IPS-20b (cell line): ENCODE data around the gene VMP1.
A peak's percentile ranks its signal among the peaks of the same experiment; 100 is the strongest.
"Not testable (repeated sequence)": the region's sequence is repeated elsewhere in the genome, so short reads cannot be mapped to it uniquely, and the experiment has no call there.

Experiments used
- H3K27ac ChIP-seq: one replicate; pipeline ENCODE4 v1.5.1; 2013; ENCODE audit warnings: low read length
- H3K27me3 ChIP-seq: 2 replicates; pipeline ENCODE4 v1.6.1; 2013; ENCODE audit warnings: mild to moderate bottlenecking, low read length, inconsistent platforms; ENCODE audit not compliant: insufficient read depth
- H3K36me3 ChIP-seq: 2 replicates; pipeline ENCODE4 v1.6.1; 2013; ENCODE audit warnings: low read depth, mild to moderate bottlenecking, inconsistent platforms, low read length, moderate library complexity; ENCODE audit not compliant: insufficient read depth
- H3K4me1 ChIP-seq: 2 replicates; pipeline ENCODE4 v1.6.1; 2013; ENCODE audit warnings: mild to moderate bottlenecking, control low read depth, inconsistent platforms, low read length, moderate library complexity; ENCODE audit not compliant: insufficient read depth
- H3K4me3 ChIP-seq: 2 replicates; pipeline ENCODE4 v1.5.1; 2013; ENCODE audit warnings: mild to moderate bottlenecking, low read length, inconsistent platforms
- H3K9ac ChIP-seq: 2 replicates; pipeline ENCODE4 v1.6.1; 2013; ENCODE audit warnings: low read depth, mild to moderate bottlenecking, inconsistent platforms, low read length, moderate library complexity
- H3K9me3 ChIP-seq: 2 replicates; pipeline ENCODE4 v1.6.1; 2013; ENCODE audit warnings: mild to moderate bottlenecking, low read depth, low read length, inconsistent platforms; ENCODE audit not compliant: insufficient read depth

The VMP1 gene

GRCh38 chr17:59825533-59826322, 118.3 kb downstream of the VMP1 start:
- Histone ChIP-seq H3K36me3 (no peaks in the 10 kb centered on the region), H3K4me1 (peaks cover 23% of the 10 kb centered on the region), H3K9ac (no peak overlapping the region), H3K9me3 (no peaks in the 10 kb centered on the region), H3K27ac (peak overlapping the region; percentile 19), H3K4me3 (no peak overlapping the region), H3K27me3 (no peaks in the 10 kb centered on the region)

GRCh38 chr17:59826706-59827453, 119.4 kb downstream of the VMP1 start:
- Histone ChIP-seq H3K4me3 (no peak overlapping the region), H3K9ac (no peak overlapping the region), H3K27ac (peak overlapping the region; percentile 29), H3K36me3 (no peaks in the 10 kb centered on the region), H3K9me3 (no peaks in the 10 kb centered on the region), H3K27me3 (no peaks in the 10 kb centered on the region), H3K4me1 (peaks cover 23% of the 10 kb centered on the region)

GRCh38 chr17:59827721-59828477, 120.4 kb downstream of the VMP1 start:
- no peak overlapping the region for H3K4me3 ChIP-seq
- H3K27me3 ChIP-seq, result no peaks in the 10 kb centered on the region
- peaks cover 25% of the 10 kb centered on the region for H3K4me1 ChIP-seq
- no peaks in the 10 kb centered on the region for H3K36me3 ChIP-seq
- peak overlapping the region; percentile 23; the same call in 1 of the 2 replicates for H3K9ac ChIP-seq
- H3K27ac ChIP-seq, result no peak overlapping the region
- no peaks in the 10 kb centered on the region for H3K9me3 ChIP-seq

- Histone ChIP-seq H3K4me1 (peaks cover 27% of the 10 kb centered on the region), H3K9ac (peak overlapping the region; percentile 23; the same call in 1 of the 2 replicates), H3K9me3 (no peaks in the 10 kb centered on the region), H3K27ac (no peak overlapping the region), H3K27me3 (no peaks in the 10 kb centered on the region), H3K4me3 (no peak overlapping the region), H3K36me3 (no peaks in the 10 kb centered on the region)
These were observed 121.0 kb downstream of the VMP1 start for GRCh38 chr17:59828478-59828760.

- H3K36me3 ChIP-seq, H3K4me3 ChIP-seq, H3K9me3 ChIP-seq, H3K9ac ChIP-seq, H3K27me3 ChIP-seq, H3K27ac ChIP-seq: not testable (repeated sequence)
- peaks cover 27% of the 10 kb centered on the region for H3K4me1 ChIP-seq
These were observed 121.4 kb downstream of the VMP1 start for GRCh38 chr17:59828819-59829216.

GRCh38 chr17:59829217-59830006, 122.0 kb downstream of the VMP1 start:
- Histone ChIP-seq H3K9ac (no peak overlapping the region), H3K27ac (no peak overlapping the region), H3K36me3 (no peaks in the 10 kb centered on the region), H3K27me3 (no peaks in the 10 kb centered on the region), H3K4me3 (no peak overlapping the region), H3K9me3 (no peaks in the 10 kb centered on the region), H3K4me1 (peaks cover 27% of the 10 kb centered on the region)

GRCh38 chr17:59830007-59830630, 122.7 kb downstream of the VMP1 start:
- no peaks in the 10 kb centered on the region for H3K27me3 ChIP-seq
- no peaks in the 10 kb centered on the region for H3K36me3 ChIP-seq
- peaks cover 27% of the 10 kb centered on the region for H3K4me1 ChIP-seq
- no peak overlapping the region for H3K9ac ChIP-seq
- no peak overlapping the region for H3K27ac ChIP-seq
- H3K4me3 ChIP-seq, result no peak overlapping the region
- H3K9me3 ChIP-seq, result no peaks in the 10 kb centered on the region

- Histone ChIP-seq H3K9me3 (no peaks in the 10 kb centered on the region), H3K27ac (no peak overlapping the region), H3K27me3 (no peaks in the 10 kb centered on the region), H3K9ac (no peak overlapping the region), H3K36me3 (no peaks in the 10 kb centered on the region), H3K4me3 (no peak overlapping the region), H3K4me1 (peaks cover 20% of the 10 kb centered on the region)
These were observed 123.5 kb downstream of the VMP1 start for GRCh38 chr17:59830846-59831486.

GRCh38 chr17:59832883-59833379, 125.5 kb downstream of the VMP1 start:
- Histone ChIP-seq H3K9me3 (no peaks in the 10 kb centered on the region), H3K27me3 (no peaks in the 10 kb centered on the region), H3K4me1 (peaks cover 12% of the 10 kb centered on the region; the same call in 1 of the 2 replicates), H3K4me3 (no peak overlapping the region), H3K36me3 (no peaks in the 10 kb centered on the region), H3K9ac (no peak overlapping the region), H3K27ac (no peak overlapping the region)

GRCh38 chr17:59837308-59838051, 130.0 kb downstream of the VMP1 start:
- no peaks in the 10 kb centered on the region for H3K9me3 ChIP-seq
- peak overlapping the region; percentile 91 for H3K4me3 ChIP-seq
- H3K27ac ChIP-seq, result peak overlapping the region; percentile 84
- peak overlapping the region; percentile 98 for H3K9ac ChIP-seq
- peaks cover 32% of the 10 kb centered on the region for H3K36me3 ChIP-seq
- H3K4me1 ChIP-seq, result peaks cover 10% of the 10 kb centered on the region; the same call in 1 of the 2 replicates
- H3K27me3 ChIP-seq, result no peaks in the 10 kb centered on the region
